HCT116 (cell line): ENCODE results near the gene SH2D6. TPM values are rescaled to one million over a fixed set of nuclear protein-coding genes. Genes with fewer than 3 reads are reported as not detected.

Source experiments
- ATAC-seq: fragments of 200-7000 bp; cut with Tn5 transposase; 2 replicates; pipeline ENCODE4 v1.9.1; 2020; ENCODE audit warnings: mild to moderate bottlenecking, moderate library complexity
- BruUV-seq: library from RNA; stranded (reverse); fragments of 400-500 nt; replicated peaks from 2 replicates; lab custom pipeline; 2021; lab: Mats Ljungman, UMichigan
- CTCF ChIA-PET: fragments of 300-600 bp; sonication (Branson Sonifier 250); formaldehyde crosslinking; loops from one replicate; lab custom pipeline; 2021; ENCODE audit warnings: antibody characterized with exemption; lab: Charles Lee
- POLR2A ChIA-PET: fragments of 300-600, 350-600 bp; sonication (Branson Sonifier 250); formaldehyde crosslinking; loops from one replicate; lab custom pipeline; 2021; ENCODE audit warnings: antibody characterized with exemption; lab: Charles Lee
- RAD21 ChIA-PET, 2 experiments: fragments of 300-600 bp; sonication (Branson Sonifier 250); formaldehyde crosslinking; loops; one replicate each; lab custom pipeline; 2023; ENCODE audit warnings: low total read pairs in 2 of 2; ENCODE audit not compliant: uncharacterized antibody in 2 of 2, unreplicated experiment in 2 of 2, low non-redundant PET in 1 of 2; lab: Charles Lee
- DNase-seq: peaks from one replicate; pipeline ENCODE4 v3.0.0-alpha.2; 2010; ENCODE audit warnings: low read depth, low spot score
- H2AFZ ChIP-seq: fragments of 200-600 bp; shearing (Covaris generic), sonication (generic); 2 replicates; pipeline ENCODE4 v1.6.1; 2017; ENCODE audit warnings: low read depth, mixed run types, mixed read lengths, antibody characterized with exemption, low read length; ENCODE audit not compliant: poor library complexity, severe bottlenecking
- H3K27ac ChIP-seq: 2 replicates; pipeline ENCODE4 v1.5.1; 2012; ENCODE audit warnings: low read depth, low read length
- H3K27me3 ChIP-seq: fragments of 200-600 bp; sonication (generic); 2 replicates; pipeline ENCODE4 v1.6.1; 2016; ENCODE audit warnings: mixed run types, low read length, mixed read lengths; ENCODE audit not compliant: insufficient read depth
- H3K36me3 ChIP-seq, 2 experiments: fragments of 200-500 bp in 1 of 2; fragments of 200-600 bp in 1 of 2; sonication (Bioruptor generic) in 1 of 2; sonication (generic) in 1 of 2; 2 replicates each; pipeline versions ENCODE4 v1.5.1 to v1.6.1; 2014 to 2016; ENCODE audit warnings: low read length in 2 of 2, inconsistent platforms in 1 of 2, mixed read lengths in 1 of 2, mixed run types in 1 of 2; ENCODE audit not compliant: insufficient read depth in 2 of 2, control insufficient read depth in 1 of 2
- H3K4me1 ChIP-seq, 2 experiments: fragments of 200-600 bp in 1 of 2; sonication (generic) in 1 of 2; 2 replicates each; pipeline versions ENCODE4 v1.5.1 to v1.6.1; 2012 to 2017; ENCODE audit warnings: low read length in 2 of 2, inconsistent platforms in 1 of 2, mild to moderate bottlenecking in 1 of 2, mixed read lengths in 1 of 2, mixed run types in 1 of 2, moderate library complexity in 1 of 2; ENCODE audit not compliant: insufficient read depth in 2 of 2, control insufficient read depth in 1 of 2
- H3K4me2 ChIP-seq: fragments of 200-600 bp; sonication (generic); 2 replicates; pipeline ENCODE4 v1.6.1; 2017; ENCODE audit warnings: mixed run types, low read length, mixed read lengths
- H3K4me3 ChIP-seq, 2 experiments: fragments of 200-600 bp in 1 of 2; sonication (generic) in 1 of 2; replicated peaks in 1 of 2; 2 replicates each; pipeline ENCODE4 v1.5.1; 2011 to 2016; ENCODE audit warnings: low read length in 2 of 2, control low read depth in 1 of 2, low read depth in 1 of 2, mild to moderate bottlenecking in 1 of 2, mixed read lengths in 1 of 2, mixed run types in 1 of 2
- H3K79me2 ChIP-seq: fragments of 200-600 bp; sonication (generic); 2 replicates; pipeline ENCODE4 v1.6.1; 2017; ENCODE audit warnings: mild to moderate bottlenecking, mixed run types, low read length, moderate library complexity, mixed read lengths; ENCODE audit not compliant: insufficient read depth
- H3K9ac ChIP-seq: fragments of 200-600 bp; sonication (generic); 2 replicates; pipeline ENCODE4 v1.6.1; 2016; ENCODE audit warnings: low read length, mixed read lengths
- H3K9me2 ChIP-seq: fragments of 200-600 bp; sonication (generic), shearing (Covaris generic); 2 replicates; pipeline ENCODE4 v1.6.1; 2017; ENCODE audit warnings: mixed run types, mild to moderate bottlenecking, moderate library complexity; ENCODE audit not compliant: insufficient read depth
- H3K9me3 ChIP-seq, 2 experiments: fragments of 200-500 bp in 1 of 2; fragments of 200-600 bp in 1 of 2; sonication (Bioruptor generic) in 1 of 2; sonication (generic) in 1 of 2; 2 replicates each; pipeline ENCODE4 v1.6.1; 2014 to 2017; ENCODE audit warnings: low read length in 2 of 2, mixed read lengths in 2 of 2, inconsistent platforms in 1 of 2, low read depth in 1 of 2, mild to moderate bottlenecking in 1 of 2, mixed run types in 1 of 2, moderate library complexity in 1 of 2; ENCODE audit not compliant: control insufficient read depth in 1 of 2, insufficient read depth in 1 of 2
- H4K20me1 ChIP-seq: fragments of 200-600 bp; sonication (generic), shearing (Covaris generic); 2 replicates; pipeline ENCODE4 v1.6.1; 2017; ENCODE audit warnings: mixed run types, mild to moderate bottlenecking, moderate library complexity; ENCODE audit not compliant: insufficient read depth
- CBX3 ChIP-seq: IDR thresholded peaks from 2 replicates; pipeline ENCODE4 v1.6.1; 2012; ENCODE audit warnings: low read depth
- EZH2 ChIP-seq: fragments of 200-600 bp; sonication (generic); IDR thresholded peaks from 2 replicates; pipeline ENCODE4 v1.6.1; 2017; ENCODE audit warnings: antibody characterized with exemption, mixed run types
- EZH2phosphoT487 ChIP-seq: fragments of 200-600 bp; IDR thresholded peaks from 2 replicates; pipeline ENCODE4 v1.6.1; 2018; ENCODE audit warnings: antibody characterized with exemption, borderline replicate concordance
- FOSL1 ChIP-seq: IDR thresholded peaks from 2 replicates; pipeline ENCODE4 v1.6.1; 2012; ENCODE audit warnings: low read depth
- JUND ChIP-seq: IDR thresholded peaks from 2 replicates; pipeline ENCODE4 v1.6.1; 2012
- MAX ChIP-seq: IDR thresholded peaks from 2 replicates; pipeline ENCODE4 v1.6.1; 2012
- POLR2A ChIP-seq: IDR thresholded peaks from 2 replicates; pipeline ENCODE4 v1.7.0; 2011; ENCODE audit warnings: borderline replicate concordance; ENCODE audit not compliant: insufficient read depth, insufficient read length; ENCODE audit errors: extremely low read depth
- POLR2AphosphoS5 ChIP-seq: IDR thresholded peaks from 2 replicates; pipeline ENCODE4 v1.6.1; 2011; ENCODE audit warnings: mild to moderate bottlenecking, low read depth, low read length, moderate library complexity
- RAD21 ChIP-seq: IDR thresholded peaks from 2 replicates; pipeline ENCODE4 v1.6.1; 2012; ENCODE audit warnings: low read depth, mild to moderate bottlenecking
- REST ChIP-seq: IDR thresholded peaks from 2 replicates; pipeline ENCODE4 v1.6.1; 2012; ENCODE audit warnings: low read depth
- ZFX ChIP-seq: fragments of 450-650 bp; IDR thresholded peaks from 2 replicates; pipeline ENCODE4 v1.6.1; 2017
- ZNF274 ChIP-seq: fragments of 200-500 bp; sonication (Bioruptor generic); IDR thresholded peaks from 2 replicates; pipeline ENCODE4 v1.6.1; 2014; ENCODE audit warnings: mild to moderate bottlenecking, low read depth, low read length, inconsistent platforms
- intact Hi-C: fragments of 100-400 bp; cut with micrococcal nuclease; formaldehyde crosslinking; loops from 2 replicates; pipeline ENCODE4 v1.10.0; 2022
- total RNA-seq: library from RNA; stranded (reverse); gene quantifications from one replicate; pipeline ENCODE4 v1.2.1, GENCODE V29; 2021; ENCODE audit not compliant: unreplicated experiment

SH2D6 gene
- total RNA-seq, 1 experiment from 2014 or later = 2.7 TPM

DNA sequence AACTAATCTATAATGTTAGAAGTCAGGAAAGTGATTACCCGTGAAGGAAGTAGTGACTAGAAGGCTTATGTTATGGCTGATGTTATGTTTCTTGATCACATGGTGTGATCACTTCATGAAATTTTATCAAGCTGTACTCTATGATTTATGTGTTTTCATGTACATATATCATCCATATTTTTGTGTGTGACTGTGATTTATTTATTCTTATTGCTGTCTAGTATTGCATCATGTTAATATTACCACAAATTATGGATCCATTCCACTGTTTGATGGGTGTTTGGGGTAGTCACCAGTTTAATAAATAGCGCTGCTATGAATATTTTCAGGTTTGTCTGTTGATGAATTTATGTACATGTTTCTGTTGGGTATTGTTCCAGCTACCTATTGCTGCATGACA is 59.4 kb downstream of the SH2D6 start:
- DNase-seq = no peak
- no peak for TF ChIP-seq MAX
- no peak for TF ChIP-seq EZH2phosphoT487
- no peak for TF ChIP-seq POLR2AphosphoS5
- TF ChIP-seq JUND = no peak
- no peak for TF ChIP-seq ZFX
- TF ChIP-seq EZH2 = no peak
- RAD21 ChIA-PET = no interaction called here
- peaks cover 0 to 12% of the 10 kb centered on the region in 2 experiments; a peak in 1 of 4 replicates for H3K4me1 ChIP-seq
- no TSS peak for BruUV-seq
- H3K9me3 ChIP-seq = no peaks in the 10 kb centered on the region
- no peak for ATAC-seq
- intact Hi-C loops = no loop called here
- H2AFZ ChIP-seq = peak overlapping the region; percentile 60
- no peaks in the 10 kb centered on the region for H3K27me3 ChIP-seq
- no peak overlapping the region for H3K9ac ChIP-seq
- POLR2A ChIA-PET = no interaction called here
- CTCF ChIA-PET = no interaction called here
- no peak overlapping the region for H3K27ac ChIP-seq
- no peak overlapping the region for H3K4me2 ChIP-seq
- no peak overlapping the region for H3K4me3 ChIP-seq
- H3K79me2 ChIP-seq = no peaks in the 10 kb centered on the region
- H4K20me1 ChIP-seq = no peaks in the 10 kb centered on the region
- no peaks in the 10 kb centered on the region for H3K36me3 ChIP-seq
- no peaks in the 10 kb centered on the region for H3K9me2 ChIP-seq

GRCh38 chr2:85481818-85482777 is 63.6 kb downstream of the SH2D6 start:
- Histone ChIP-seq H4K20me1 (no peaks in the 10 kb centered on the region), H3K9me3 (no peaks in the 10 kb centered on the region), H3K4me3 (no peak overlapping the region), H3K4me1 (peaks cover 0 to 12% of the 10 kb centered on the region in 2 experiments; a peak in 1 of 4 replicates), H3K79me2 (no peaks in the 10 kb centered on the region), H3K36me3 (no peaks in the 10 kb centered on the region), H2AFZ (no peak overlapping the region), H3K9me2 (no peaks in the 10 kb centered on the region), H3K9ac (no peak overlapping the region), H3K27ac (no peak overlapping the region), H3K4me2 (no peak overlapping the region), H3K27me3 (no peaks in the 10 kb centered on the region)
- BruUV-seq = no TSS peak
- ATAC-seq (no peak), DNase-seq (no peak)
- intact Hi-C loops = no loop called here
- no peak for TF ChIP-seq ZNF274
- no peak for TF ChIP-seq MAX
- no peak for TF ChIP-seq POLR2A
- no peak for TF ChIP-seq REST
- TF ChIP-seq RAD21 = no peak
- TF ChIP-seq FOSL1 = no peak
- TF ChIP-seq CBX3 = no peak
- ChIA-PET POLR2A (no interaction called here), RAD21 (no interaction called here), CTCF (no interaction called here)
